Glomerular visceral epithelial cell (primary cell): ENCODE data around the gene PIK3R4.
A peak's percentile ranks its signal among the peaks of the same experiment; 100 is the strongest.

Source experiments
- DNase-seq: peaks from one replicate; pipeline ENCODE4 v3.0.0-alpha.2; 2016; ENCODE audit errors: extremely low spot score

Gene PIK3R4

DNA sequence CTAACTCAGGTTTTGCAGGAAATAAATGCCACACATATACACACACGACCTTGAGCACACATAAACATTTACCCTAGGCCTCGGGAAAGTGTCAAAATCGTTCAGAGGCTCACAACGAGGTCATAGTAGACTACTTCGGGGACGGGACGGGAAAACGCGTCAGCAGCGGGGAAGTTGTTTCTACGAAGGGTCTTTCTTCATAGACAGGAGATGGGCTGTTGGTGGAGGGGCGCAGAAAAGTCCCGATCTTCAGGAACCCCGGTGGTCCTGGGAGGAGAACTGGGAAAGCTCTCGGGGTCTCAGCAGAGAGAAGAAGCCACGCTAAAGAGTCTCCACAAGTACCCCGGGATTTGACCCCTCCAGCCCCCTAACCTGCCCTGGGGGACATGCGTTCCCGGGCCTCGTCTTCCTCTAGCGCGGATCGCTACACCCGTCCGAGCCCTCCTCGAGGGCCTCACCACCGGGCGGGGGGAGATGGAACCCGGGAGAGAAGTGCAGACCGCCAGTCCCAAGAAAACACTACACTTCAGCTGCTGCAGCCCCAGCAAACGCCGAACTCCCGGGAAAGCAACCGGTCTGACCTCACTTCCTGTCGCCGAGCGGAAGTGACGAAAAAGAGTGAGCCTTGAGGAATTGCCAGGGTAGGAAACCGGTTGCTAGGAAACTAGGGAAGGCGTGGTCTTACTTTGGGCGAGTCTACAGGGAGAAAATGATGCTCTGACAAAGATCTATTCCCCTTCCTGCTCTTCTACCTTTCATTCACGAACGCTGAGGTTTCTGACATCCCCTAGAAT, at the start of gene PIK3R4:
TSS of gene PIK3R4 (minus strand) at position 584 of the 794 bp plus-strand sequence. CDS start 1,611 bp downstream, outside the sequence.
- DNase-seq: peak; percentile 97

DNA sequence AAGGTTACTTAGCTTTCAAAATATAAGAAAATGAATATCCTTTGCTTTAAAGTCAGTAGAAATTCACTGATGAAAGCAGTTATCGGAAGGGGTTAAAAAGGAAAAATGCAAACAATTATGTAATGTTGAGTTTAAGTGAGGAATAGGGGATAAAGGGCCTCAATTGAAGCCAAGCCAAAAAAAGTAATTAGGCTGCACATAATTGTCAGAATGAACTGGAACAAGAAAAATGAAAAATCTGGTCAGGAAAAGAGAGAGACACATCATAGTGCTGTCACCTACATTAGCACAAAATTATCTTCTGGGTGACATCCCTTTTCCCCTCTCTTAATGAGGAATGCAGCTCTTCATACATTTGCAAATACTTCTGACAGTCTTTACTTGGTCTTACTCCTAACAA, 48.8 kb upstream of the PIK3R4 start:
- no peak for DNase-seq

- DNase-seq: no peak
These were observed 45.6 kb upstream of the PIK3R4 start for GRCh38 chr3:130792246-130792645.

- no peak for DNase-seq
These were observed 43.2 kb upstream of the PIK3R4 start for GRCh38 chr3:130789782-130790322.

DNA sequence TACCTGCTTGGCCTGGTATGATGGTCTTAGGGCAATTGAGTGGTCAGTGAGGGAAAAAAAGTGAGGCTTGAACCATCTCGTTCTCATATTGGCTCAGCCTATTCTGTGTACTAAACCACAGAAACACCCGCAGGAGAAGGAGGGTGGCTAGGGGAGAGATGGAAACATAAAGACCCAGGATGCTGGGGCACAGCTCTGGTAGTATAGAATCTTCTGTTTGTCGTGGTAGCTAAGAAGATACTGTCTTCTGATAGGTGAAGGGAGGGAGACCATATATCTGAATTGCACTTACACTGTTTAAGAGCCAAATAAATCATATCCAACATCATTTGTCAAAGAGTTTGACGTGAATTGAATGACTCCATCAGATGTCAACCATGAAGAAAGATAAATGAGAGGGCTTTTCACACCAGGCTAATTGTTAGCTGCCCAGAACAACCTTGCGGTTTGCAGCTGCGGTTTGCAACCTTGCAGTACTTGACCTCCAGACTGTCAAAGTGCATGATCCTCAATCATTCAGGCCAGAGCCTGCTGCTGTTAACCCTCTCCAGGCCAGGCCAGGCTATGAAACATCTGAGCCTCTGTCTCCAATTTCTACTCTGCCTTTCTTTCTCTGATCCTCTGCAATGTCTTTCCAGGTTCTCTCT, 40.9 kb upstream of the PIK3R4 start:
- DNase-seq: no peak

DNA sequence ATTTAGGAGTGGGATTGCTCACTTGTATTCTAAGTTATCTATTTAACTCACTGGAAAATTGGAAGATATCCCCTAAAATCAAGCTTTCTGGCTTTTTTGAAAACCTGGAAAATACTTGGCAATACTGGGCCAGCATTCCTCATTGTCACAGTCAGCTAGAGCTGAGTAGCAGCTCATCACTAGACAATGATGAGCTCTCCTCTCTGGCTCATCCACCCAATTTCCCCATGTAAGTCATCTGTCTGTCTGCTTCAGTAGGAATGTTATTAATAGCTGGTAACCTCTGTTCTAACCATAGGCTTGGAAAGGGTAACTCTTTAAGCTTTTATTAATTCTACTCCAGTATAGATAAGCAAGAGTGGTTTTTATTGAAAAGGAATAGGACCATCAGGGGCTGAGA, 39.7 kb upstream of the PIK3R4 start:
- DNase-seq: no peak

- no peak for DNase-seq
These were observed 37.0 kb upstream of the PIK3R4 start for GRCh38 chr3:130783629-130784028.

DNA sequence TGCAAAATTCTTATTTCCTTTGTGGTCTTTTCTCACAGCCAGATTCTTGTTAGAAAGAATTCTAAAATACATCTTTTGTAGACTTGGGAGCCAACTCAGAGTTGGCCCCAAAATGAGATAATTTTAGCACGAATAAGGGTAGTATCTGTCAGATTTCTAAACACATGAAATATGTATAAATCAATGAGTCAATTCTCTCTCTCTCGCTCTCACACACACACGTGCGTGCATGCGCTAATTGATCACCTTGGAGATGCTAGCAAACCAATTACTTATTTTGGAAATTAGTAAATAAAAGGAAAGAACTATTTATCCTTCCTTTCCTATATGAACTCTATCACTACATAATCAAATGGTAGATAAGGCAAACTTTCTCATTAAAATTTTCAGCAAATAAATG, 32.9 kb upstream of the PIK3R4 start:
- DNase-seq: no peak

DNA sequence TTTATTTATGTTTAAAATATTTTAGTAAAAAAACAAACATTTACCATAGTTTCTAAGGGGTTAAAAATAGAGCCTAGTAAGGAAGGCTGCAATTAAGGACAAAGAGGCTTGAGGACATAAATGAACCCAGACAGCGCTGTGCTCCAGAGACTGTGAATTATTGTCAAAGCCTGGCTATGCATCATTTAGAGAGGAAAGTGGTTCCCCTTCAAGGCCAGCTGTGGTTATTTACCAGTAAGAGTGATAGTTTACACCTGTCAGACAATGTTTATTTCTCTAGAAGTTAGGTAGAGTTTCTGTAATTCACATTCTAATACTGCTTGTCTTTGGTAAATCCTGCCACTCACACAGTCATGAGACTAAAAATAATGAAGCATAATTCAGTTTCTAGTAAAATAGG, 32.4 kb upstream of the PIK3R4 start:
- no peak for DNase-seq

DNA sequence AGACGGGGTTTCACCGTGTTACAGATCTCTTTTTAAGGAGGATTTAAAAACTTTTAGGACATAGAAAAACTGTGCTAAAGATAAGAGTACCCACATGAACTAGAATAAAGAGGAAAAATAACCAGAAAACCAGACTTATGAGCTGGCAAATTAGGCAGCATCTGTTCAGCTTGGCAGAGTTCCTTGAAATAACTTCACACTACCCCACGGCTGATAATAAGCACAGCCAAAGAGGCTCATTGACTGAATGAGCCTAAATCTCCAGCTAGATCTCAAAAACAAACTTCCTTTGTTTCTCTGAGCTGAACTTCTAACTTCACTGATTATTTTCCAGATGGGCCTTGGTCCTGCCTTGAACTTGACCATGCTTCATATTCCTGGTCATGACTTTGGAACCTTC, 26.7 kb upstream of the PIK3R4 start:
- DNase-seq: no peak

DNA sequence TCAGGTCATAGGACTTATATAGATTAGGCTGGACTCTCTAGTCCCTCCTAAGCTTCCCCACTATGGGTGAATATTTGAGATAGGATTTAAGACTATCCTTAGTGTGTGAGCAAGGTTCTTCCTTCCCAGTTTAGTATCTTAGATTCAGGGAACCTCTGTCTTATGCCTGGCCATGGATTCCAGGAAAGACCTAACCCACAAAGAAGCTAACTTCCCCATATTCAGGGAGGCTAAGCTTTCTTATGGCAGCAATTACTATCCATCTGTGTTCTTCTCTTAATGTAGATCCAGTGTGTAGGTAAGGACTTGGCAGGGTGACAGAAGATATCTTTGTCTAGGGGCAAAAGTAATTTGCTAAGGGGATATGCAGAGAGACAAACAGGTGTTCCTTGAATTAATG, 25.5 kb upstream of the PIK3R4 start:
- no peak for DNase-seq

GRCh38 chr3:130770644-130771043, 24.0 kb upstream of the PIK3R4 start:
- no peak for DNase-seq

DNA sequence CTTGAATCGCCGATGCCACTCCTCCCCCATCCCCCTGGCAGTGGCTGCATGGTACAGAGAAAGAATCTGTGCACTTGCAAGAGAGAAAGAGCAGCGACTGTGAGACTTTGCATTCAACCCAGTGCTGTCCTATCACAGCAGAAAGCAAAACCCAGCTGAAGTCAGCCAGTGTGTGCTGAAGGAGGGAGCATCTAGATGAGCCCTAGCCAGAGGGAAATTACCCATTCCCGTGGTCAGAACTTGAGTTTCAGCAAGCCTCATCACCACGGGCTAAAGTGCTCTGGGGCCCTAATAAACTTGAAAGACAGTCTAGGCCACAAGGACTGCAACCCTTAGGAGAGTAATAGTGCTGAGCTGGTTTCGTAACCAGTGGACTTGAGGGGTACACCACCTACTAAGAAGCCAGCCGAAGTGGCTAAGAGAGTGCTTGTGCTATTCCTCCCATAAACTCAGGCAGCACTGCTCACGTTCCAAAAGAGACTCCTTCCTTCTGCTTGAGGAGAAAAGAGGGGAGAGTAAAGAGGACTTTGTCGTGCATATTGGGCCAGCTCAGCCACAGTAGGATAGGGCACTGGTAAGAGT, 15.2 kb upstream of the PIK3R4 start:
- DNase-seq: no peak

GRCh38 chr3:130760922-130761321, 14.3 kb upstream of the PIK3R4 start:
- no peak for DNase-seq

GRCh38 chr3:130759692-130760338, 13.2 kb upstream of the PIK3R4 start:
- DNase-seq: peak; percentile 53

GRCh38 chr3:130758624-130759369, 12.2 kb upstream of the PIK3R4 start:
- no peak for DNase-seq

DNA sequence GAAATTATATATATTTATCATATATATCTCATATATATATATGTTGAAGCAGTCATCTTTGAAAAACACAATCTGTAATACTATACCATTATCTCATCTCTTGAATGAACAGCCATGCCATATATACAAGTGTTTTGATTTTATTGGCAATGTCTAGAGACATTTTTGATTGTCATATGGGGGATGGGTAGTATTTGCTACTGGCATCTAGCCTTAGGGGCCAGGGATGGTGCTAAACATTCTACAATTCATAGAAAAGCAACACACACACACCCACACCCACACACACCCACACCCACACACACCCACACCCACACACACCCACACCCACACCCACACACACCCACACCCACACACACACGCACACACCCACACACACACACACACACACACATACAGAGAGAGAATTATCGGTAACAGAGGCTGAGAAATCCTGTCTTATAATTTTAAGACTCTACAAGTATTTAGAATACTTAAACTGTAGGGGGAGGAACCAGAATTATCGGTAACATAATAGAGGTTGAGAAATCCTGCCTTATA, 11.1 kb upstream of the PIK3R4 start:
- DNase-seq: no peak

DNA sequence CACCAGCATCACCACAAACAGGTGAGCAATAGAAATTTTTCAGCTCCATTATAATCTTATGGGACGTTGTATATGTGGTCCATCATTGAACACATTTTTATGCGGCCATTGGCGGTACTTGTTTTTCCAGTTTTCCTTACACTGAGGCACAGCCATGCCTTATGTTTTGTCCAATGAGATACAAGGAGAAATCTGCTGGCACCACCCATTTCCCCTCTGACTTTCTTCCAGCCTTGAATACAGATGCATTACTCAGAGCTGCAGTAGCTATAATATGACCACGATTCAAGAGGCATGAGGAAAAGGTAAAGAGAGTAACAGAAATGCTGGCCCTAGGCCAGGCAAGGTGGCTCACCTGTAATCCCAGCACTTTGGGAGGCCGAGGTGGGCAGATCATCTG, 9.0 kb upstream of the PIK3R4 start:
- no peak for DNase-seq

- no peak for DNase-seq
These were observed 2.4 kb upstream of the PIK3R4 start for GRCh38 chr3:130748981-130749380.

DNA sequence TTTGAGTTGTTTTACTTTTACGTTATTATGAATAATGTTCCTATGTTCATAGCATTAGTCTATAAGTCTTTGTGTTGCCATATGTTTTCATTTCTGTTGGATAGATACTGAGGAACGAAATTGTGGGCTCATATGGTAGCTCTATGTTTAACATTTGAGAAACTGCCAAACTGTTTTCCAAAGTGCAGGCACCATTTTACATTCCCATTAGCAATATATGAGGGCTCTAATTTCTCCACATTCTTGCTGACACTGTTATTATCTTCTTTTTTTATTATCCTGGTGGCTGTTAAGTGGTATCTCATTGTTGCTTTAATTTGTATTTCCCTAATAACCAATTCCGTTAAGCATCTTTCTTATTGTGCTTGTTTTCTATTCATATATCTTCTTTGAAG, 1.8 kb upstream of the PIK3R4 start:
- DNase-seq: no peak

DNA sequence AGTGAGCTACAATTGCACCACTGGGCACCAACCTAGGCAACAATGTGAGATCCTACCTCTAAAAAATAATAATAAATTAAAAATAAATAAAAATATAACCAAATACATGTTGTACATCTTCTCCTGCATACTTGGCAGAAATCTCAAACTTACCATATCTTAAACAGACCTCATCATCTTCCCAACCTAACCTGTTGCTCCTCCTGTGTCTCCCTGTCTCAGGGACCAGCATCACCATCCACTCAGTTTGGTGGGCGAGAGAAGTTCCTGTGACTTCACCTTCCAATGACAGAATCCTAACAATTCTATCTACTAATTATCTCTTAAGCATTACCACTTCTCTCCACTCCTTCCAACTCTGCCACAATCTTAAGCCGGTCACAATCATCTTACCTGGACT, 3.3 kb downstream of the PIK3R4 start:
- DNase-seq: no peak
